BE2C (cell line): Measurements from ENCODE around the gene AZU1.

Experiments used
- DNase-seq: peaks from one replicate; pipeline ENCODE4 v3.0.0-alpha.2; 2020
- H3K27me3 ChIP-seq: fragments of 250-450 bp; sonication (Bioruptor Pico); 2 replicates; pipeline ENCODE4 v1.5.1; 2020; ENCODE audit warnings: mild to moderate bottlenecking
- H3K36me3 ChIP-seq: fragments of 250-450 bp; sonication (Bioruptor Pico); 2 replicates; pipeline ENCODE4 v1.5.1; 2020; ENCODE audit warnings: mild to moderate bottlenecking
- H3K4me1 ChIP-seq: fragments of 250-450 bp; sonication (Bioruptor Pico); 2 replicates; pipeline ENCODE4 v1.5.1; 2020
- H3K4me3 ChIP-seq: 2 replicates; pipeline ENCODE4 v1.5.1; 2011; ENCODE audit warnings: low read depth, low read length
- H3K9me3 ChIP-seq: fragments of 250-450 bp; sonication (Bioruptor Pico); 2 replicates; pipeline ENCODE4 v1.5.1; 2020
- TF ChIP-seq, protein P1 (sequence below): IDR thresholded peaks from 2 replicates; pipeline ENCODE4 v1.5.1; 2012; ENCODE audit warnings: mild to moderate bottlenecking, low read depth, low read length

The AZU1 gene

DNA sequence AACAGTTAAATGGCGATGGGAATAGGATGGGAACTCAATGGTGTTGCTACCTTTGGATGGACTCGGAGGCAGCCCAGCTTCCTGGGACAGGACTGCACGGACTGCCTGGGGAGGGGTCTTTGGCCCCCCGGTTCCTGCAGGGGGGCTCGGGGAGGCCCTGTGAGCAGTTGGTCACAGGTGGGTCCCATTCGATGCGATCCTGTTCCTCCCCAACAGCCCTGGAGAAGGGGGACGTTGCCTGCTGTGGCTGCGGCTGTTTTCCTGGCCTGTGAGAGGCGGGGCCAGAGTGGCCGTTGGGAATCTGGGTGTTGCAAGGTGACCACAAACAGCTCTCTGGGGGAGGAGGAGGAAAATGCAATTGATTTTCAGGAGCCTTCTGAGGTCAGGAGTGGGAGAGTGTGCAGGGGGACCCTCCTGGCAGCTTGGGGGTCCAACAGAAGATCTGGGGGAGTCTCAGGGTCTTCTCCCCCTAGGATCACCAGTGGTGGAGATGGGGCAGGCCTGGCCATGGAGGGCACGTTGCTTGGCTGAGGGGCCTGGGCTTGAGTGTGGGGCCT, 4.0 kb upstream of the AZU1 start:
- TF ChIP-seq, protein P1, sequence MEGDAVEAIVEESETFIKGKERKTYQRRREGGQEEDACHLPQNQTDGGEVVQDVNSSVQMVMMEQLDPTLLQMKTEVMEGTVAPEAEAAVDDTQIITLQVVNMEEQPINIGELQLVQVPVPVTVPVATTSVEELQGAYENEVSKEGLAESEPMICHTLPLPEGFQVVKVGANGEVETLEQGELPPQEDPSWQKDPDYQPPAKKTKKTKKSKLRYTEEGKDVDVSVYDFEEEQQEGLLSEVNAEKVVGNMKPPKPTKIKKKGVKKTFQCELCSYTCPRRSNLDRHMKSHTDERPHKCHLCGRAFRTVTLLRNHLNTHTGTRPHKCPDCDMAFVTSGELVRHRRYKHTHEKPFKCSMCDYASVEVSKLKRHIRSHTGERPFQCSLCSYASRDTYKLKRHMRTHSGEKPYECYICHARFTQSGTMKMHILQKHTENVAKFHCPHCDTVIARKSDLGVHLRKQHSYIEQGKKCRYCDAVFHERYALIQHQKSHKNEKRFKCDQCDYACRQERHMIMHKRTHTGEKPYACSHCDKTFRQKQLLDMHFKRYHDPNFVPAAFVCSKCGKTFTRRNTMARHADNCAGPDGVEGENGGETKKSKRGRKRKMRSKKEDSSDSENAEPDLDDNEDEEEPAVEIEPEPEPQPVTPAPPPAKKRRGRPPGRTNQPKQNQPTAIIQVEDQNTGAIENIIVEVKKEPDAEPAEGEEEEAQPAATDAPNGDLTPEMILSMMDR: no peak
- no peaks in the 10 kb centered on the region for H3K4me1 ChIP-seq
- DNase-seq: no peak
- H3K27me3 ChIP-seq: peaks cover 7% of the 10 kb centered on the region; the same call in 1 of the 2 replicates
- no peak overlapping the region for H3K4me3 ChIP-seq
- no peaks in the 10 kb centered on the region for H3K36me3 ChIP-seq
- H3K9me3 ChIP-seq: no peaks in the 10 kb centered on the region

DNA sequence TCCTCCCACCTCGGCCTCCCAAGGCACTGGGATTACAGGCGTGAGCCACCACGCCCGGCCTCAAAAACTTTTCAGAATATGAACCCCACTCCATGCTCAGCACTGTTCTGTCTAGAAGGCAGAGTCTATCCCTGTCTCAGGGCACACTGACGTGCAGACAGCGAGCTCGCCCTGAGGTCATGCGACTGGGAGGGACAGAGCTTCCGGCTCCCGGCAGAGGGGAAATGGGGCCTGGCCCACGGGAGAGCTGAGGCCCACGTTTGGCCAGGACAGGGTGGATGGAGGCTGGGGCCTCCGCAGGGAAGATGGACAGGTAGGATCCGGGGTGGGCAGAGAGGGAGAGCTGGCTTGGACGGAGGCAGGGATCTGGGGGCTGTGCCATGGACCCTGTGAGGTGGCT, 2.8 kb upstream of the AZU1 start:
- peaks cover 13% of the 10 kb centered on the region for H3K27me3 ChIP-seq
- no peaks in the 10 kb centered on the region for H3K36me3 ChIP-seq
- no peaks in the 10 kb centered on the region for H3K4me1 ChIP-seq
- H3K4me3 ChIP-seq: no peak overlapping the region
- no peaks in the 10 kb centered on the region for H3K9me3 ChIP-seq
- no peak for DNase-seq
- TF ChIP-seq, protein P1: no peak

DNA sequence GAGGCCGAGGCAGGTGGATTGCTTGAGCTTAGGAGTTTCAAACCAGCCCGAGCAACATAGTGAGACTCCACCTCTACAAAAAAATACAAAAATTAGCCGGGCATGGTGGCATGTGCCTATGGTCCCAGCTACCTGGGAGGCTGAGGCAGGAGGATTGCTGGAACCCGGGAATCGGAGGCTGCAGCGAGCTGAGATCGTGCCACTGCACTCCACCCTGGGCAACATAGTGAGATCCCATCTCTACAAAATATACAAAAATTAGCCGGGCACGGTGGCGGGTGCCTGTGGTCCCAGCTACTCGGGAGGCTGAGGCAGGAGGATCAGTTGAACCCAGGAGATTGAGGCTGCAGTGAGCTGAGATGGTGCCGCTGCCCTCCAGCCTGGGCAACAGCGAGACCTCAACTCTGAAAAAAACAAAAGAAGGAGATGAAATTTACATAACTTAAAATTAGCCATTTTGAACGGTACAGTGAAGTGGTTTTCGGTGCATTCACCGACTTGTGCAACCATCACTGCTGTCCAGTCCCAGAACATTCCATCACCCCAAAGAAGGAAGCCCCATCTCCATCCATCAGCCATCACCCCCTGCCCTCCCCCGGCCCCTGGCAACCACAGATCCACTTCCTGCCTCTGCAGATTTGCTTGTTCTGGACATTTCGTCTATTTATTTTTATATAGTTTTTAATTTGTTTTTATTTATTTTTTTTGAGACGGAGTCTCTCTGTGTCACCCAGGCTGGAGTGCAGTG, 1.6 kb upstream of the AZU1 start:
- no peaks in the 10 kb centered on the region for H3K9me3 ChIP-seq
- no peak overlapping the region for H3K4me3 ChIP-seq
- no peaks in the 10 kb centered on the region for H3K36me3 ChIP-seq
- no peak for DNase-seq
- H3K27me3 ChIP-seq: peaks cover 24% of the 10 kb centered on the region
- TF ChIP-seq, protein P1: no peak
- no peaks in the 10 kb centered on the region for H3K4me1 ChIP-seq

DNA sequence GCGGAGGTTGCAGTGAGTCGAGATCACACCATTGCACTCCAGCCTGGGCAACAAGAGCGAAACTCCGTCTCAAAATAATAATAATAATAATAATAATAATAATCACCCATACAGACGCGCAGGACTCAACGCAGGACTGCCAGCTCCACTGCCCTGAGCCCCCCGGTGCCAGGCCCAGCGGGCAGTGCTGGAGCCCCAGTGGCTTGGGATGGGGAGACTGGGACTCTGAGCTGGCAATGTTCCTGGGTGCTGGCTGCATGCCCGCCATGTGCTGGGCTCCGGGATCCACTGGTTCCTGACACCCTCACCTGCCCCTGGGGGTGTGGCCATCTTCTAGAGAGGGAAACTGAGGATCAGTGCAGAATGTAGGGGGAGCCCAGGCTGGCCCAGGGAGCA, 325 bp upstream of the AZU1 start:
- Histone ChIP-seq H3K36me3 (no peaks in the 10 kb centered on the region), H3K27me3 (peaks cover 32% of the 10 kb centered on the region), H3K4me3 (no peak overlapping the region), H3K9me3 (no peaks in the 10 kb centered on the region), H3K4me1 (no peaks in the 10 kb centered on the region)
- no peak for DNase-seq
- TF ChIP-seq, protein P1: no peak

DNA sequence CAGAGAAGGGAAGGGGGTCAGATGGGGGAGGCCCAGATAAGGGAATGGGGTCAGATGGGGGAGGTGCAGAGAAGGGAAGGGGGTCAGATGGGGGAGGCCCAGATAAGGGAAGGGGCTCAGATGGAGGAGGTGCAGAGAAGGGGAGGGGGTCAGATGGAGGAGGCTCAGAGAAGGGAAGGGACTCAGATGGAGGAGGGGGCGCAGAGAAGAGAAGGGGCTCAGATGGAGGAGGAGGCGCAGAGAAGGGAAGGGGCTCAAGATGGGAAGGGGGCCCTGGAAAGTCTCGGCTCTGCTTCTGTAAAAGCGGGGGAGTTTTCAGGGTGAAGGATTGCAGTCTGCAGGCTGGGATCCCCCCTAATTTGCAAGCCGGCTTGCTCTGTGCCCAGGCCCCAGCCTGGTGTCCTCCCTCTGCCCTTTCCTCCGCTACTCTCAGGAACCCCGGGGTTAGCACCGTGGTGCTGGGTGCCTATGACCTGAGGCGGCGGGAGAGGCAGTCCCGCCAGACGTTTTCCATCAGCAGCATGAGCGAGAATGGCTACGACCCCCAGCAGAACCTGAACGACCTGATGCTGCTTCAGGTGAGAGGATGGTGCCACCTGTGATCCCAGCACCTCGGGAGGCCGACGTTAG, 1.6 kb downstream of the AZU1 start:
- Histone ChIP-seq H3K27me3 (peaks cover 42% of the 10 kb centered on the region), H3K36me3 (no peaks in the 10 kb centered on the region), H3K4me1 (no peaks in the 10 kb centered on the region), H3K4me3 (no peak overlapping the region), H3K9me3 (no peaks in the 10 kb centered on the region)
- DNase-seq: no peak
- TF ChIP-seq, protein P1: no peak
